SK-N-SH (cell line): ENCODE results near the gene LIMA1.
"Not testable (repeated sequence)": the region's sequence is repeated elsewhere in the genome, so short reads cannot be mapped to it uniquely, and the experiment has no call there.

ENCODE experiments used
- CTCF ChIP-seq: fragments of 200-600 bp; sonication (generic); IDR thresholded peaks from 2 replicates; pipeline ENCODE4 v1.6.1; 2017; ENCODE audit warnings: antibody characterized with exemption, mild to moderate bottlenecking, moderate library complexity
- YY1 ChIP-seq: IDR thresholded peaks from 2 replicates; pipeline ENCODE4 v1.4.0; 2012; ENCODE audit warnings: low read depth, mild to moderate bottlenecking

- not testable (repeated sequence) for TF ChIP-seq YY1, CTCF
Measured at GRCh38 chr12:50148011-50148410, 135.3 kb downstream of the LIMA1 start.
